Natural killer cell (primary cell): ENCODE measurements around the gene GTSE1. TPM values are rescaled to one million over a fixed set of nuclear protein-coding genes. Genes with fewer than 3 reads are reported as not detected.

ENCODE experiments used
- ATAC-seq, 3 donors: fragments of 150-1000 bp in 2 of 3; fragments of 200-7000 bp in 1 of 3; cut with Tn5 transposase; 1 replicate in 1 of 3; 2 replicates in 2 of 3; pipeline ENCODE4 v1.10.0; 2021; ENCODE audit warnings: mild to moderate bottlenecking in 2 of 3, moderate library complexity in 2 of 3
- DNase-seq, 2 donors: peaks; one replicate each; pipeline versions ENCODE4 v3.0.0 to v3.0.0-alpha.2; 2013 to 2021; ENCODE audit warnings: mixed read lengths in 1 of 2
- H3K27ac ChIP-seq: one replicate; pipeline ENCODE4 v1.5.1; 2013; ENCODE audit warnings: mild to moderate bottlenecking, low read length
- H3K27me3 ChIP-seq: one replicate; pipeline ENCODE4 v1.6.1; 2013; ENCODE audit warnings: low read length; ENCODE audit not compliant: control insufficient read depth, insufficient read depth
- H3K36me3 ChIP-seq: one replicate; pipeline ENCODE4 v1.6.1; 2013; ENCODE audit warnings: low read length; ENCODE audit not compliant: control insufficient read depth, insufficient read depth
- H3K4me1 ChIP-seq: one replicate; pipeline ENCODE4 v1.6.1; 2013; ENCODE audit warnings: low read length; ENCODE audit not compliant: control insufficient read depth, insufficient read depth
- H3K4me3 ChIP-seq: one replicate; pipeline ENCODE4 v1.5.1; 2013; ENCODE audit warnings: low read length
- H3K9me3 ChIP-seq: one replicate; pipeline ENCODE4 v1.6.1; 2013; ENCODE audit warnings: low read length; ENCODE audit not compliant: control insufficient read depth, insufficient read depth
- H3K27ac Mint-ChIP-seq, 2 donors: one replicate each; pipeline ENCODE4 v1.8.0; 2022; ENCODE audit warnings: mild to moderate bottlenecking in 2 of 2, mixed read lengths in 2 of 2, moderate library complexity in 1 of 2
- H3K27me3 Mint-ChIP-seq, 2 donors: one replicate each; pipeline ENCODE4 v1.8.0; 2022; ENCODE audit warnings: low read depth in 2 of 2, mixed read lengths in 2 of 2
- H3K36me3 Mint-ChIP-seq: one replicate; pipeline ENCODE4 v1.8.0; 2022; ENCODE audit warnings: mixed read lengths
- H3K4me1 Mint-ChIP-seq, 2 donors: one replicate each; pipeline ENCODE4 v1.8.0; 2022; ENCODE audit warnings: mixed read lengths in 2 of 2
- H3K4me3 Mint-ChIP-seq: one replicate; pipeline ENCODE4 v1.8.0; 2022; ENCODE audit warnings: mild to moderate bottlenecking, moderate library complexity, mixed read lengths
- H3K9me3 Mint-ChIP-seq, 2 donors: one replicate each; pipeline ENCODE4 v1.8.0; 2022; ENCODE audit warnings: mixed read lengths in 2 of 2
- CTCF ChIP-seq: fragments of 200-600 bp; IDR thresholded peaks from one replicate; pipeline ENCODE4 v1.8.0; 2022; ENCODE audit warnings: antibody characterized with exemption
- WGBS: methylation state at CpG from one replicate; pipeline ENCODE4 v1.1.7; 2013; ENCODE audit warnings: missing lambda C conversion rate; ENCODE audit not compliant: insufficient coverage; 5-methylcytosine and 5-hydroxymethylcytosine counted together
- intact Hi-C: fragments of 100-400 bp; cut with micrococcal nuclease; formaldehyde crosslinking; loops from one replicate; pipeline ENCODE4 v1.14.2; 2022
- total RNA-seq, 4 donors: library from RNA; stranded (reverse); fragments of 120-200 nt in 1 of 4; gene quantifications; one replicate each; pipeline versions ENCODE4 v1.2.3 to v1.2.4, GENCODE V29; 2013 to 2022

Gene GTSE1
- total RNA-seq, 3 donors from 2014 or later (not counting 1 experiment from before 2014, with no cell fraction given) = 2.7 to 4.0 (median 2.9) TPM

DNA sequence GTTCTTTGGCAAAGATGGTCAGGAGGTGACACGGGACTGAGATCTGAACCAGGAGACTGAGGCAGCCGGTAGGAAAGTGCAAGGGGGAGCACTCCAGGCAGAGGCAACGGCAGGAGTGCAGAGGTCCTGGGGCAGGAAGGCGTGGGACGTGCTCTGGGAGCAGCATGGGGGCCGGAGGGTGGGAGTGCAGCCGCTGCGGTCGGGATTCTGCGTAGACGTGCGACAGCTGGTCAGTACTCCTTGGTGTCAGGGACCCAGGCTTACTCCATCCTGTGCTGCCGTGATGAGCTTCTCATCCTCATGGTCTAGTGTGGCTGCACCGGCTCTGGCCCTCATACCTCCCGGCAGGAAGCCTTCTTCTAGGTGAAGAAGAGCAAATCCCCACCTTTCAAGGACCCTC lies 21.9 kb downstream of the GTSE1 start:
- intact Hi-C loops = no loop called here
- Mint-ChIP-seq H3K27ac (no peak overlapping the region), H3K4me1 (peaks cover 0 to 5% of the 10 kb centered on the region in 2 donors), H3K9me3 (no peaks in the 10 kb centered on the region), H3K27me3 (no peaks in the 10 kb centered on the region), H3K4me3 (no peak overlapping the region), H3K36me3 (no peaks in the 10 kb centered on the region)
- Histone ChIP-seq H3K27me3 (no peaks in the 10 kb centered on the region), H3K27ac (no peak overlapping the region), H3K4me1 (peaks cover 2% of the 10 kb centered on the region), H3K4me3 (no peak overlapping the region), H3K9me3 (no peaks in the 10 kb centered on the region), H3K36me3 (no peaks in the 10 kb centered on the region)
- no peak for TF ChIP-seq CTCF
- DNase-seq (no peak), ATAC-seq (no peak)
- WGBS = over 99% methylated on average over 15 of the region's 15 CpGs

DNA sequence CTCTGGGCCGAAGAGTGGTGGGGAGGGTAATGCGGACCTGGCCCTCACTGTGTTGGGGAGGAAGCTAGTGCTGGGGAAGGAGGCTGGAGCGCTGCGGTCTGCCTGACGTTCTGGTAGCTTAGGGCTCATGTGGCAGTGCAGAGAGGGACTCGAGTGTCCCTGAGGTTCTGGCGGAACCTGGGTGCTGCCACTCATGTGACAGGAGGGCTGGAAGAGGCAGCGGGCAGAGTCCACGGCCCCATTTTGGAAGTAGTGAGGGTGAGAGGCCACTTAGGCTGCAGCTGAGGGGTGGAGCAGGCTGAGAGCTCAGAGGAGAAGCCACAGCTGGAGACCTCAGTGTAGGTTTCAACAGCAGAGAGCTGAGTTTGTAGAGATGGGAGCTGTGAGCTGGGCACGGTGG lies 22.6 kb downstream of the GTSE1 start:
- no peaks in the 10 kb centered on the region for H3K9me3 Mint-ChIP-seq
- DNase-seq (no peak), ATAC-seq (no peak)
- H3K4me1 Mint-ChIP-seq = peaks cover 0 to 5% of the 10 kb centered on the region in 2 donors
- no peak for TF ChIP-seq CTCF
- H3K36me3 Mint-ChIP-seq = no peaks in the 10 kb centered on the region
- Histone ChIP-seq H3K4me3 (no peak overlapping the region), H3K9me3 (no peaks in the 10 kb centered on the region), H3K4me1 (no peaks in the 10 kb centered on the region), H3K27me3 (no peaks in the 10 kb centered on the region), H3K27ac (no peak overlapping the region), H3K36me3 (no peaks in the 10 kb centered on the region)
- H3K27me3 Mint-ChIP-seq = no peaks in the 10 kb centered on the region
- intact Hi-C loops = no loop called here
- 98% methylated on average over 10 of the region's 10 CpGs for WGBS
- H3K27ac Mint-ChIP-seq = no peak overlapping the region
- H3K4me3 Mint-ChIP-seq = no peak overlapping the region

DNA sequence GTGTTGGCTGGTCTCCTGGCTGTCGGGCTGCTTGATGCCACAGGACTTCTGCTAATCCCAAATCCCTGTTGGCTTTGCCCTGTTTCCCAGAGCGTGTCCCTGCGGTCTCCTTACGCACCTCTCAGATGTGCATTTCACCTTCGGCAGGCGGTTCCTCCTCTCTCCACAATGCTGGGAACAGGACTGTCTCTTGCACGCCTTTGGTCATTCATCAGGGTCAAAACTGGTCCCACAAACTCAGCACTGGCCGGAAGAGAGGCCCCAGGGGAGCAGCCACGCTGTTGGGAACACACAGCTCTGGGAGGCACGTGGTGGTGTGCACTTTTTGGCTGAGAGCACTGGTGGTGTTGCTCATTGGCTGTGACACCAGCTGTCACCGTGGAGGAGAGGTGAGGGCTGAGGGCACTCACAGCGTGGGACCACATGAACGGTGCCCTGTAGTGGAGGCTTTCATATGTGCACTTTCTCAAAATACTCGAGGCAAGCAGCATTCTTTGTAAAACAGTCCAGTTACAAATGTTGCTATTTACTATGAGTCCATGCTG lies 23.6 kb downstream of the GTSE1 start:
- no peaks in the 10 kb centered on the region for H3K27me3 ChIP-seq
- H3K4me1 ChIP-seq = no peaks in the 10 kb centered on the region
- no peak overlapping the region for H3K27ac ChIP-seq
- H3K36me3 ChIP-seq = no peaks in the 10 kb centered on the region
- intact Hi-C loops = no loop called here
- H3K4me1 Mint-ChIP-seq = peaks cover 0 to 5% of the 10 kb centered on the region in 2 donors
- H3K27ac Mint-ChIP-seq = no peak overlapping the region
- H3K27me3 Mint-ChIP-seq = no peaks in the 10 kb centered on the region
- no peaks in the 10 kb centered on the region for H3K9me3 ChIP-seq
- no peak for TF ChIP-seq CTCF
- no peak overlapping the region for H3K4me3 Mint-ChIP-seq
- H3K4me3 ChIP-seq = no peak overlapping the region
- DNase-seq = no peak
- ATAC-seq = no peak
- WGBS = 98% methylated on average over 14 of the region's 14 CpGs
- no peaks in the 10 kb centered on the region for H3K9me3 Mint-ChIP-seq
- no peaks in the 10 kb centered on the region for H3K36me3 Mint-ChIP-seq

DNA sequence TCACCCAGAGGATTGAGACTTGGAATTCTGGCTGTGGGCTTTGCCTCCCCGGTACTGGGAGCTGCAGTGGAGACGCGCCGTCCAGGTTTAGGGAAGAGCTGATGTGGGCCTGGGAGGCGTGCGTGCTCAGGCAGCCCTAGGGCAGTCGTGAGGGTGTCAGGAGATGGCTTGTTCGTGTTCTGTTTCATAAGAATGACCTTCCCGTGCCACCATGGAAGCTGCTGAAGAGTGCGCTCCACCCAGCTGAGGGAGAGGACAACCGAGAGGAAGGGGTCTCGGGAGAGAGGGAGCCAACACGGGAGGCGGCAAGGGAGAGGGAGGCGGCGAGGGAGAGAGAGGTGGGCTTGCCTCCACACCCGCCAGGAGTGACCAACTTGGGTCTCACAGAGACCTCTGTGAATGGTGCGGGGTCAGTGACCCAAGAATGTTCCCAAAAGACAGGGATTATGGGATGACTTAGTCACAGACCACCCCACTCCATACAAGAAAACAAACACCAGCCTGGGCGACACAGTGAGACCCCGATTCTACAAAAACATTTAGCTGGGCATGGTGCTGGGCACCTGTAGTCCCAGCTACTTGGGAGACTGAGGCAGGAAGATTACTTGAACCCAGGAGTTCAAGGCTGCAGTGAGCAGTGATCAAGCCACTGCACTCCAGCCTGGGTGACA lies 24.2 kb downstream of the GTSE1 start:
- Mint-ChIP-seq H3K27ac (no peak overlapping the region), H3K4me1 (peaks cover 0 to 5% of the 10 kb centered on the region in 2 donors), H3K9me3 (no peaks in the 10 kb centered on the region), H3K4me3 (no peak overlapping the region), H3K27me3 (no peaks in the 10 kb centered on the region), H3K36me3 (no peaks in the 10 kb centered on the region)
- no peak for TF ChIP-seq CTCF
- Histone ChIP-seq H3K4me1 (no peaks in the 10 kb centered on the region), H3K27ac (no peak overlapping the region), H3K4me3 (no peak overlapping the region), H3K9me3 (no peaks in the 10 kb centered on the region), H3K27me3 (no peaks in the 10 kb centered on the region), H3K36me3 (no peaks in the 10 kb centered on the region)
- intact Hi-C loops = no loop called here
- DNase-seq (no peak), ATAC-seq (no peak)
- 95% methylated on average over 20 of the region's 20 CpGs for WGBS
